Measurements from ENCODE around the gene P2RY2. TPM values are rescaled to one million over a fixed set of nuclear protein-coding genes. Genes with fewer than 3 reads are reported as not detected.
A peak's percentile ranks its signal among the peaks of the same experiment; 100 is the strongest.
"Not testable (repeated sequence)": the region's sequence is repeated elsewhere in the genome, so short reads cannot be mapped to it uniquely, and the experiment has no call there.

Gene P2RY2
- total RNA-seq, 4 donors from 2014 or later: 36.2 to 50.3 (median 43.8) TPM

DNA sequence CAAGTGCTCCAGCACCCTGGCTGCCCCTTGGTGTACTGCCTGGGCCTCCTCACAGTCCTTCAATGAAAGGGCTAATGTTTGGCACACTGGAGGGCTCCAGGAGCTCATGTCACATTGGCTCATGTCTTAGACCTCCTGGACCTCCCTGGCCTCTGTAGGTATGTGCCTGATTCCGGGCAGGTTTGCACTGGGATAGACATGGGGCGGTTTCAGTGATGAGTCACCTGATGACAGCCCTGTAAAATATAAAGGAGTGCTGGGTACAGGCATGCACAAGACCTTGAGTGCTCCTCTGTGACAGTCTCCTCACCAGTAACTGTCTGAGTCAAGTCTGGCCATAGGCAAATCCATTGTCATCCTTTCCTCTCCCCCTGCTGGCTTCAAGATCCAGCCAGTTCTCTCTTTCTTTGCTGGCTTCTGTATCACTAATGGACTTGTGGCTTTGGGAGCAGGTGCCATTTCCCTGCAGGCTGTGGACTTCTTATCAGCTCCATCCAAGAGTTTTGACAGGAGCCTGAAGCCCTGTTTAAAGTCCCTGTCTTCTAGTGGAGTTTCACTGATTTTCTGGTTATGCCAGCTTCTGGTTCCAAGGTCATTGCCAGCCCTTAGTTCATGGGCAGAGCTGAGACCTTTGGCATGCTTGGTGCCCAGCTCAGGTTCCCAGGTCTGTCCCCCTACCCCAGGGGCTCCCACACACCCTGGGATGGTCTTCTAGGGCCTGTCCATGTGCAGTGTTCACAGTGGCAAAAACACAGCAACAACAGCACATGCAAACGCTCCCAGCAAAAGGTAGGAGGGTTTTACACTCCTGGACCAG, 22.7 kb upstream of the P2RY2 start:
- Histone ChIP-seq H3K4me1 (peaks cover 45 to 97% (median 62%) of the 10 kb centered on the region in 3 donors), H3K4me3 (no peak overlapping the region), H3K27ac (peak overlapping the region; percentile 89 to 98 (median 91)), H3K36me3 (no peaks in the 10 kb centered on the region), H3K9me3 (no peaks in the 10 kb centered on the region), H3K27me3 (no peaks in the 10 kb centered on the region)
- intact Hi-C loops (cut with DNase I): no loop called here
- TF ChIP-seq CTCF (IDR thresholded peaks at IDR 0.05): peak in 2 of 6 experiments; percentile 13 to 44
- no peak for TF ChIP-seq POLR2A (IDR thresholded peaks at IDR 0.05)
- no peak for DNase-seq
- 20 to 80% methylated on average over 1 to 2 of the region's 3 CpGs for WGBS, 2 donors

DNA sequence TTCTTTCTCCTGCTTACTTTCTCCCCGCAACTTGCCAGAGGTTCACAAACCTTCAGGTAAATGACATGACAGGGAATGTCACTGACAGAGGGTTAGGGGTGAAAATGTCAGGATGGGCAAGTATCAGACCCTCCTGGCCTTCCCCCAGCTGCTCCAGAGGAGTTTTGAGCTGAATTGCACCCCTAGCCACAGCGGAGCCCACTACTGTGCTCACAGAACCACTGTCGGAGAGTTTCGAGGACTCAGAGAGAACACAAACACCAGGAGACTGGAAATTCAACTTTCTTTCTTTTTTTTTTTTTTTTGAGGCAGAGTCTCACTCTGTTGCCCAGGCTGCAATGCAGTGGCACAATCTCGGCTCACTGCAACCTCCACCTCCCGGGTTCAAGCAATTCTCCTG, 21.5 kb upstream of the P2RY2 start:
- DNase-seq: no peak

DNA sequence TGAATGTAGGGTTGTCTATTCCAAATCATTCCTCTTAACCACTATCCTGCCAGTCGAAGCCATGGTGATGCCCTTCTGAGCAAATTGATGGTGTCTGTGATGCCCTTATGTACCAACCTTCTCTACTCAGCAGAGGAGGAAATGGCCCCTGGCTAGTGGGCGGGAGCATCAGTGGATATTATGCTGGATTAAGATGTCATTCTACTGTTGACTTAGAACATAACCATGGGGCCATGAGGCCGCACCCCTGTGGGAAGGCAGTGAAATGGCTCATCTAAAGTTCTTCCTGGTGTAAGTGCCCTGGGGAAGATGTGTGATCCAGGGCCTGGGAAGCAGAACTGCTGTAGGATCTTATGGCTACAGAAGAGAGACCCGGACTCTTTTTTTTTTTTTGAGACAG, 20.7 kb upstream of the P2RY2 start:
- Histone ChIP-seq H3K9me3 (no peaks in the 10 kb centered on the region), H3K36me3 (no peaks in the 10 kb centered on the region), H3K4me3 (no peak overlapping the region), H3K27me3 (no peaks in the 10 kb centered on the region), H3K27ac (peak overlapping the region; percentile 78 to 98 (median 89)), H3K4me1 (peaks cover 43 to 99% (median 70%) of the 10 kb centered on the region in 3 donors)
- no peak for DNase-seq
- no peak for TF ChIP-seq CTCF (IDR thresholded peaks at IDR 0.05)
- TF ChIP-seq POLR2A (IDR thresholded peaks at IDR 0.05): no peak
- intact Hi-C loops (cut with DNase I): no loop called here
- 54 to 63% methylated on average over 4 of the region's 4 CpGs for WGBS, 2 donors

More for the DNA sequence above, 21.5 kb upstream of the P2RY2 start:
- TF ChIP-seq POLR2A (IDR thresholded peaks at IDR 0.05) (no peak), CTCF (IDR thresholded peaks at IDR 0.05) (no peak)
- Histone ChIP-seq H3K4me1 (peaks cover 40 to 97% (median 68%) of the 10 kb centered on the region in 3 donors), H3K27ac (peak overlapping the region; percentile 85 to 98 (median 91)), H3K27me3 (no peaks in the 10 kb centered on the region), H3K9me3 (no peaks in the 10 kb centered on the region), H3K4me3 (no peak overlapping the region), H3K36me3 (no peaks in the 10 kb centered on the region)
- WGBS, 2 donors: 72 to 87% methylated on average over 6 of the region's 6 CpGs
- intact Hi-C loops (cut with DNase I): no loop called here

GRCh38 chr11:73197787-73198186, 20.3 kb upstream of the P2RY2 start:
- Histone ChIP-seq H3K4me1 (peaks cover 39 to 99% (median 66%) of the 10 kb centered on the region in 3 donors), H3K27ac (peak overlapping the region; percentile 78 to 98 (median 89))
- H3K4me3 ChIP-seq; DNase-seq; intact Hi-C loops (cut with DNase I); H3K36me3 ChIP-seq; H3K27me3 ChIP-seq; H3K9me3 ChIP-seq: not testable (repeated sequence)
- WGBS, 2 donors: 86 to 90% methylated on average over 1 to 7 of the region's 7 CpGs

- Histone ChIP-seq H3K4me1 (peaks cover 30 to 92% (median 57%) of the 10 kb centered on the region in 3 donors), H3K27me3 (no peaks in the 10 kb centered on the region), H3K27ac (peak overlapping the region in 3 of 4 donors; percentile 85 to 98 (median 93)), H3K36me3 (no peaks in the 10 kb centered on the region), H3K4me3 (no peak overlapping the region), H3K9me3 (no peaks in the 10 kb centered on the region)
- intact Hi-C loops (cut with DNase I): no loop called here
- 41 to 75% methylated on average over 3 of the region's 3 CpGs for WGBS, 2 donors
- TF ChIP-seq CTCF (IDR thresholded peaks at IDR 0.05) (no peak), POLR2A (IDR thresholded peaks at IDR 0.05) (no peak)
- no peak for DNase-seq
Observed at GRCh38 chr11:73198677-73199076, 19.4 kb upstream of the P2RY2 start.

All from esophagus squamous epithelium (tissue), 5 donors.